Omental fat pad (tissue), 4 donors: ENCODE measurements around the gene NR1H3. TPM values are rescaled to one million over a fixed set of nuclear protein-coding genes. Genes with fewer than 3 reads are reported as not detected.
"Not testable (repeated sequence)": the region's sequence is repeated elsewhere in the genome, so short reads cannot be mapped to it uniquely, and the experiment has no call there.

Experiments
- ATAC-seq: fragments of 150-250 bp; one replicate; pipeline ENCODE4 v1.9.1; 2016; ENCODE audit warnings: mild to moderate bottlenecking, moderate library complexity; ENCODE audit not compliant: low FRiP score
- DNase-seq: peaks from one replicate; pipeline ENCODE4 v3.0.0-alpha.2; 2019; ENCODE audit warnings: low spot score
- total RNA-seq, 4 donors: library from RNA; depleted of rRNA; stranded (reverse); fragments of >200 nt; gene quantifications; one replicate each; pipeline ENCODE4 v1.1.0, GENCODE V29; 2016
- TF ChIP-seq, protein P1 (sequence below), 3 donors: fragments of 450-650 bp; IDR thresholded peaks; one replicate each; pipeline ENCODE4 v1.5.1; 2016 to 2017; ENCODE audit warnings: antibody characterized with exemption in 3 of 3, mild to moderate bottlenecking in 3 of 3, moderate library complexity in 2 of 3

Gene NR1H3
- total RNA-seq, result 100 to 1,000 TPM in 2 of 4 donors, 10 to 100 TPM in 2; 68.6 to 228 (median 100) TPM

DNA sequence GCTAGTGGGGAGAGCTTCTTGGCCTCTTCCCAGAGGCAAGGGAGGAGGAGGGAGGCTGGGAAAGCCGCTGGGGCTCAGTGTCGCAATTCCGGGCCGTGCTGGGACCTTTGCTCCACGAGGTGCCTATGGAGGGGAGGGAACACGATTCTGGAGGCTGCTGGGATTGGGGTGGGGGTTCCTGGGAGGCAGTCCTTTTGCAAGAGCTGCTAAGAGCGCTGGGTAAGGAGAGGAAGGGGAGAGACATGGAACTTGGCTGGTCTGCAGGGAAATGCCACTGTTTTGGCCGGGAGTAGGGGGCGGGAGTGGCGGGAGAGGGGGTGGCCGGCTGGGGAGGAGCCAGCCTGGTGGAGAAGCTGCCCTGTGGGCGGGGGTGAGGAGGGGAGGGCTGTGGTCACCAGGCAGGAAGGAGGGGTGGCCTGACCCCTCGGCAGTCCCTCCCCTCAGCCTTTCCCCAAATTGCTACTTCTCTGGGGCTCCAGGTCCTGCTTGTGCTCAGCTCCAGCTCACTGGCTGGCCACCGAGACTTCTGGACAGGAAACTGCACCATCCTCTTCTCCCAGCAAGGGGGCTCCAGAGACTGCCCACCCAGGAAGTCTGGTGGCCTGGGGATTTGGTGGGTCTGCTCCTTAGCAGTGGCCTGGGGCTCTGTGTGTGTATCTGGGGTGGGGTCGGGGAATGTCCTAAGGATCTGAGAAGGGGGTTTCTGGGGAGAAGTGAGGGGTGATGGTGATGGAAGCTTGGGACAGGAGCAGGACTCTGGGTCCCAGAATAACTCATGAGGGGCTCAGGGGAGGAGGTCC is at the start of gene NR1H3:
TSS of gene NR1H3 (plus strand) at position 480 of the 800 bp plus-strand sequence. CDS start 1,221 bp downstream, outside the sequence.
- ATAC-seq, result peak; percentile 70
- DNase-seq, result no peak
- TF ChIP-seq, protein P1, sequence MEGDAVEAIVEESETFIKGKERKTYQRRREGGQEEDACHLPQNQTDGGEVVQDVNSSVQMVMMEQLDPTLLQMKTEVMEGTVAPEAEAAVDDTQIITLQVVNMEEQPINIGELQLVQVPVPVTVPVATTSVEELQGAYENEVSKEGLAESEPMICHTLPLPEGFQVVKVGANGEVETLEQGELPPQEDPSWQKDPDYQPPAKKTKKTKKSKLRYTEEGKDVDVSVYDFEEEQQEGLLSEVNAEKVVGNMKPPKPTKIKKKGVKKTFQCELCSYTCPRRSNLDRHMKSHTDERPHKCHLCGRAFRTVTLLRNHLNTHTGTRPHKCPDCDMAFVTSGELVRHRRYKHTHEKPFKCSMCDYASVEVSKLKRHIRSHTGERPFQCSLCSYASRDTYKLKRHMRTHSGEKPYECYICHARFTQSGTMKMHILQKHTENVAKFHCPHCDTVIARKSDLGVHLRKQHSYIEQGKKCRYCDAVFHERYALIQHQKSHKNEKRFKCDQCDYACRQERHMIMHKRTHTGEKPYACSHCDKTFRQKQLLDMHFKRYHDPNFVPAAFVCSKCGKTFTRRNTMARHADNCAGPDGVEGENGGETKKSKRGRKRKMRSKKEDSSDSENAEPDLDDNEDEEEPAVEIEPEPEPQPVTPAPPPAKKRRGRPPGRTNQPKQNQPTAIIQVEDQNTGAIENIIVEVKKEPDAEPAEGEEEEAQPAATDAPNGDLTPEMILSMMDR (IDR thresholded peaks at IDR 0.05), result no peak

DNA sequence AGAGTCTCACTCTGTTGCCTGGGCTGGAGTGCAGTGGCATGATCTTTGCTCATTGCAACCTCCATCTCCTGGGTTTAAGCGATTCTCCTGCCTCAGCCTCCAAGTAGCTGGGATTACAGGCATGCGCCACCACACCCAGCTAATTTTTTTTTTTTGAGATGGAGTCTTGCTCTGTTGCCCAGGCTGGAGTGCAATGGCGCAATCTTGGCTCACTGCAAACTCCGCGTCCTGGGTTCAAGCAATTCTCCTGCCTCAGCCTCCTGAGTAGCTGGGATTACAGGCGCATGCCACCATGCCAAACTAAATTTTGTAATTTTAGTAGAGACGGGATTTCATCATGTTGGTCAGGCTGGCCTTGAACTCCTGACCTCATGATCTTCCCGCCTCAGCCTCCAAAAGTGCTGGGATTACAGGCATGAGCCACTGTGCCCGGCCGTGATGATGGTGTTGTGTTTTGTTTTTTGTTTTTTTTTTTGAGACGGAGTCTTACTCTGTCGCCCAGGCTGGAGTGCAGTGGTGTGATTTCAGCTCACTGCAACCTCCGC is 49.7 kb upstream of the NR1H3 start:
- DNase-seq, ATAC-seq: not testable (repeated sequence)

DNA sequence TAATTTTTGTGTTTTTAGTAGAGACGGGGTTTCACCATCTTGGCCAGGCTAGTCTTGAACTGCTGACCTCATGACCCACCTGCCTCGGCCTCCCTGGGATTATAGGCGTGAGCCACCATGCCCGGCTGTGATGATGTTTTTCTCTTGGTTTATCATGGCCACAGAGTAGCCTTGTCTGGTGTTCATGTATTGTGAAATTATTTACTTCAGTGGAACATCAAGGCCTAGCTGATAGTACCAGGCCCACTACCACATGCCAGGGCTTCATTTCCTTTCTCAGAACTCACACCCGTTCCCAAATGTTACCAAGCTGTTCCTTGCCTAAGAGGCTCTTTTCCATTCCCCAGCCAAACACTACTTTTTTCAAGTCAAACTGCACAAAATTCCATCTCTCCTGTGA is 49.2 kb upstream of the NR1H3 start:
- DNase-seq, result no peak
- TF ChIP-seq, protein P1 (IDR thresholded peaks at IDR 0.05), result no peak
- no peak for ATAC-seq

DNA sequence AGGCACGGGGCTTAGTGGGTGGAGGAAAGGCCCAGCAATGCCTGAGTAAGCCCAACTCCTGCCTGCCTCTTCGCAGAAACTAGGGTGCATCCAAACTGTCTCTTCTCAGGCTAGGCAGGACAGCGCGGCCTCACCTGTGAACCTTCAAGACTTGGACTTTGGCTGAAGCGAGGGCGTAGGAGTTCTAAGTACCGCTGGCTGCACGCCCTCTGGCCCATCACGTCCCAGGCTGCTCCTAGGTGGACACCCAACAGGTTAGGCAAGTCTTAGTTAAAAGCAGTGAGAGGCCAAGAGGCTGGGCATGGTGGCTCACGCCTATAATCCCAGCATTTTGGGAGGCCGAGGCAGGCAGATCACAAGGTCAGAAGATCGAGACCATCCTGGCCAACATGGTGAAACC is 44.9 kb upstream of the NR1H3 start:
- peak; percentile 24 for DNase-seq
- TF ChIP-seq, protein P1 (IDR thresholded peaks at IDR 0.05), result no peak
- ATAC-seq, result peak; percentile 33

DNA sequence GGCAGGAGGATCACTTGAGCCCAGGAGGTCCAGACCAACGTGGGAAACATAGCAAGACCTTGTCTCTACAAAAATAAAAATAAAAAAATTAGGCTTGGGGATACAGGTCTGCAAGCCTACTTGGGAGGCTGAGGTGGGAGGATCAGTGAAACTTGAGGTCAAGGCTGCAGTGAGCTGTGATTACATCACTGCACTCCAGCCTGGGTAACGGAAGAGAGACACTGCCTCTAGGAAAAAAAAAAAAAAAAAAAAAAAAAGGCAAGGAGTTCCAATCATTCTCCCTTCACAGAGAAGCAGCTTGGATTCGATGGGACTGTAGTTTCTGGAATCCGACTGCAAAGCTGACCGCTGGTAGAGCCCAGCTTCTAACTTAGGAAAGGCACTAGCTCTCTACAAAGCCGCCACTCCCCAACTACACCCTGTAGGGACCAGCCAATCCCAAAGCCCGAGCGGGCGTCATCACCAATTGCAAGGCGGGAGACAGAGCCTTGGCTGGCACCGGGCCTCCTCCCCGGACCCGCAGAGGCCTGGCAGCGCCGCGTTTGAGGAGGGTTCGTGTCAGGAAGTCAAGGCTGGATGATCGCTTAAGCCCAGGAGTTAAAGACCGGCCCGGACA is 43.7 kb upstream of the NR1H3 start:
- TF ChIP-seq, protein P1 (IDR thresholded peaks at IDR 0.05), result no peak
- DNase-seq (peak; percentile 80), ATAC-seq (peak; percentile 81)

DNA sequence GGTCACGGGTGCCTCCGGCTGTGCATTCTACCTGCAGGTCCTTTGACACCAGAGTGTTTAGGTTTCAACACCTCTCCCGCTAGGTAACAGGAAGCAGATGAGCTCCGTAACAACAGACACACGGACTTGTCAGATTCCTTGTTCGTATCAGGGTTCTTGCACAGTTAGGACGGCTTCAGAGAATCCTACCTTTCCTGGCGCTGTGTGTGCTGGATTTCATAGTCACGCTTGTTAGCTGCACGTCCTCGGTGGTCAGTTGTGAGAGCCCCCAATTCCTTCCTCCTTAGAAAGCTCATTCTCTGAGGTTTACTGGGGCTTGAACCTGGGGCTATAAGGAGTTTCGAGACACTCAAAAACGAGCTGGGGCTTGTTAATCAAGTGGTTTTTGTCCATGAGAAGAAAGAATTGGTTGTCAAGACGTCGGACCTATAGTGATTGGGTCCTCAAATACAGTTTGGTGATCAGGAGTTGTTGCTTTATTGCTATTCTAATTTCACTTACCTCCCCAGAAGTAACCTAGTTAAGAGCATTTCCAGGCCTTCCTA is 42.4 kb upstream of the NR1H3 start:
- TF ChIP-seq, protein P1 (IDR thresholded peaks at IDR 0.05), result no peak
- ATAC-seq, result no peak
- DNase-seq, result no peak

DNA sequence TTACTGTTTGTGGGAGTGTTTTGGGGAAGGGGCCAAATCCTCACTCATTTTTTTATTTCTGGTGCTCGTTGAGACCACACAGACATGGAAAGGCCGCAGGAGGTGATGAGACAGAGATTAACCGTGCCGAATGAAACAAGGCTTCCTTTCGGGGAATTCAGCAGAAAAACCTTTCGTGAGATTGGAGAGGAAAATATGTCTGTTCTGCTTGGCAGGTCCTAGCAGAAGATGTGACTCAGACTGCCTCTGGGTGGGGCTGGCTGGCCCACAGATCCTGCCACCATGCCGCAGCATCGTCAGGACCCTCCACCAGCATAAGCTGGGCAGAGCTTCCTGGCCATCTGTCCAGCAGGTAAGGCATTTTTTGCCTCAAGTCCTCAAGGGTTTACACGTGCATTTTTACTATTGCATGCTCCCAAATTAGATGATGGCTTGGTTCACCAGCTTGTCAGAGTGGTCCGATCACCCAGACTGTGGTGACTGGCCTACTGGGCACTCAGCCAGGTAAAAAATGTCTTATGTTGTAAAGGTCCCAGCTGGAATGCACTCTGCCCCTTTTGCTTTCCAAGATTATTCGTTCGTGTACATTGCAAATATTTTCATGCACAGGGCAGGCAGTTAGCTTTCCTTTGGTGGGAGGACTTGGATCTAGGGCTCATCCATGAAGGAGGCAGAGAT is 41.5 kb upstream of the NR1H3 start:
- TF ChIP-seq, protein P1 (IDR thresholded peaks at IDR 0.05), result no peak
- ATAC-seq (peak; percentile 70), DNase-seq (no peak)
